ENCODE measurements around the gene SLC23A3. TPM values are rescaled to one million over a fixed set of nuclear protein-coding genes. Genes with fewer than 3 reads are reported as not detected.

SLC23A3 gene
- total and polyA plus RNA-seq, 9 of the 15 experiments (the other 6 are each of a cell fraction or from before 2014, with no cell fraction given), result 0.06 to 0.64 (median 0.16) TPM

DNA sequence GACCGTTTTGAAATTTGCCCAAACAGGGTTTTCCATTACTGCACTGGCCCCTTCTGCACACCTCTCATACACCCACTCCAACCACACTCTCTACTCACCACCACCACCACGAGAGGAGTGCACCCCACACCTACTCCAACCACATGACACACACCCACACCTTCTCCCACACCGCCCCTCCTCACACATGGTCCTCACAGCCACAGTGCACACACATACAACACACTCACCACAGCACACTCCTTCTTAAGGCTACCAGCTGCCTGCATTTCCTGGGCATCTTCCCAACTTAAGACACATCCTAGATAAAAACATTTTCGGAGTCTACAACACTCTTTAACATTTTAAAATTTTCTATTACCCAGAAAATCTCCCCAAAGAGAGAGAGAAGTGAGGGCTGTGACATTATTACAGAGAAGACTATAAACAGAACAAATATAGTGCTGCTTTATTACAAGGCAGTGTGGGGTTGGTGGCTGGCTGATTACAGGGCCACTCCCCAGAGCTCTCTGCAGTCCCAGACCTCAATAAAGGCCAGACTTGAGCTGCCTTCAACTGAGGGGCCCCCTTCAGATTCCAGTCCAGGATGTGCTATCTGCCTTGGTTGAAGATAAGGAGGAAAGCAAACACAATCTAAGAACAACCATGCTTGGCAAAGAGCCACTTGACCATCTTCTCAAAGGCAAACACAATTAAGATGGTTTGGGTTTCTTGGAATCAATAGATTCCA, 45.3 kb downstream of the SLC23A3 start (continued):
- TF ChIP-seq RNF2 (IDR thresholded peaks at IDR 0.05), result 0 out of 2 replicates have a peak, but pooled peaks have one; percentile 41
- TF ChIP-seq TBL1XR1 (IDR thresholded peaks at IDR 0.05; ENCODE audit: low read length in 2 of 2), result 0 out of 4 replicates have a peak, but pooled peaks of 1 of the 2 experiments have one; percentile 22
- TF ChIP-seq NFIC (IDR thresholded peaks at IDR 0.05), result peak; percentile 73
- no peak for TF ChIP-seq BCOR (IDR thresholded peaks at IDR 0.05)
- peak; percentile 27 for TF ChIP-seq CBFA2T2 (conservative IDR thresholded peaks at IDR 0.05)
- TF ChIP-seq, protein P1, sequence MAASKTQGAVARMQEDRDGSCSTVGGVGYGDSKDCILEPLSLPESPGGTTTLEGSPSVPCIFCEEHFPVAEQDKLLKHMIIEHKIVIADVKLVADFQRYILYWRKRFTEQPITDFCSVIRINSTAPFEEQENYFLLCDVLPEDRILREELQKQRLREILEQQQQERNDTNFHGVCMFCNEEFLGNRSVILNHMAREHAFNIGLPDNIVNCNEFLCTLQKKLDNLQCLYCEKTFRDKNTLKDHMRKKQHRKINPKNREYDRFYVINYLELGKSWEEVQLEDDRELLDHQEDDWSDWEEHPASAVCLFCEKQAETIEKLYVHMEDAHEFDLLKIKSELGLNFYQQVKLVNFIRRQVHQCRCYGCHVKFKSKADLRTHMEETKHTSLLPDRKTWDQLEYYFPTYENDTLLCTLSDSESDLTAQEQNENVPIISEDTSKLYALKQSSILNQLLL (CRISPR knock-in tag; IDR thresholded peaks at IDR 0.05; ENCODE audit: borderline replicate concordance), result no peak
- TF ChIP-seq, protein P2, sequence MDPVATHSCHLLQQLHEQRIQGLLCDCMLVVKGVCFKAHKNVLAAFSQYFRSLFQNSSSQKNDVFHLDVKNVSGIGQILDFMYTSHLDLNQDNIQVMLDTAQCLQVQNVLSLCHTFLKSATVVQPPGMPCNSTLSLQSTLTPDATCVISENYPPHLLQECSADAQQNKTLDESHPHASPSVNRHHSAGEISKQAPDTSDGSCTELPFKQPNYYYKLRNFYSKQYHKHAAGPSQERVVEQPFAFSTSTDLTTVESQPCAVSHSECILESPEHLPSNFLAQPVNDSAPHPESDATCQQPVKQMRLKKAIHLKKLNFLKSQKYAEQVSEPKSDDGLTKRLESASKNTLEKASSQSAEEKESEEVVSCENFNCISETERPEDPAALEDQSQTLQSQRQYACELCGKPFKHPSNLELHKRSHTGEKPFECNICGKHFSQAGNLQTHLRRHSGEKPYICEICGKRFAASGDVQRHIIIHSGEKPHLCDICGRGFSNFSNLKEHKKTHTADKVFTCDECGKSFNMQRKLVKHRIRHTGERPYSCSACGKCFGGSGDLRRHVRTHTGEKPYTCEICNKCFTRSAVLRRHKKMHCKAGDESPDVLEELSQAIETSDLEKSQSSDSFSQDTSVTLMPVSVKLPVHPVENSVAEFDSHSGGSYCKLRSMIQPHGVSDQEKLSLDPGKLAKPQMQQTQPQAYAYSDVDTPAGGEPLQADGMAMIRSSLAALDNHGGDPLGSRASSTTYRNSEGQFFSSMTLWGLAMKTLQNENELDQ (CRISPR knock-in tag; IDR thresholded peaks at IDR 0.05; ENCODE audit: borderline replicate concordance), result no peak
- TF ChIP-seq EGR1 (conservative IDR thresholded peaks at IDR 0.05), result peak; percentile 85
- no peak for TF ChIP-seq SMAD1 (IDR thresholded peaks at IDR 0.05; ENCODE audit: low read depth, low read length, partially characterized antibody)
- peak; percentile 10; the same call in 1 of the 2 replicates for TF ChIP-seq EHMT2 (IDR thresholded peaks at IDR 0.05)
- peak; percentile 52 for TF ChIP-seq CBFA2T3 (IDR thresholded peaks at IDR 0.05)
